Liver (tissue), 3 donors: ENCODE measurements around the gene PDE4D.

Source experiments
- CTCF ChIP-seq: fragments of 150-350 bp; IDR thresholded peaks from 2 replicates; pipeline ENCODE4 v1.5.1; 2017; ENCODE audit warnings: improper control_type of control experiment, low read depth, low read length; ENCODE audit not compliant: missing input control
- FOXA1 ChIP-seq: IDR thresholded peaks from 2 replicates; pipeline ENCODE4 v1.6.1; 2016; ENCODE audit warnings: antibody characterized with exemption
- SP1 ChIP-seq: IDR thresholded peaks from 2 replicates; pipeline ENCODE4 v1.6.1; 2018; ENCODE audit warnings: antibody characterized with exemption, mild to moderate bottlenecking
- TAF1 ChIP-seq: conservative IDR thresholded peaks from 2 replicates; pipeline ENCODE4 v1.6.1; 2016; ENCODE audit warnings: antibody characterized with exemption, mild to moderate bottlenecking
- TF ChIP-seq, protein P1 (sequence below): IDR thresholded peaks from 2 replicates; pipeline ENCODE4 v1.6.1; 2016; ENCODE audit warnings: antibody characterized with exemption
- donor health status: healthy.
- donor health status: healthy.

DNA sequence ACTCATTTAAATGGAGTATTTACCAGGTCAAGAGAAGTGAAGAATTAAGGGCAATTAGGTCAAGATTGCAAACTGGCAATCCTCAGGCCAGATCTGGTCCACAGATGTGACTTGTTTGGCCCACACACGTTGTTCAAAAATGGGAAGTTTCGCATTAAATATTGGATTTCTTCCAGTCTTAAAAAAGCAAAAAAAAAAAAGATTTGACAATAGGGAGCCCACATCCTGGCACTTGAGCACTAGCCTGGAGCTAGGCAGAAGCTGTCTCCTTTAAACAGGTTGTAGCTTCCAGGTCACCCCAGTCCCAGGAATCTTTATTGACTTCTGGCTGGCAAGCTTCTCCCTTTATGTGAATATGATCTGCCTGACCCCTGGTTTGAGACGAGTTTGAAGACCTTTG lies 790.2 kb downstream of the PDE4D start:
- TF ChIP-seq, protein P1, sequence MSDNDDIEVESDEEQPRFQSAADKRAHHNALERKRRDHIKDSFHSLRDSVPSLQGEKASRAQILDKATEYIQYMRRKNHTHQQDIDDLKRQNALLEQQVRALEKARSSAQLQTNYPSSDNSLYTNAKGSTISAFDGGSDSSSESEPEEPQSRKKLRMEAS, result no peak
- TF ChIP-seq CTCF (no peak), SP1 (no peak), TAF1 (no peak), FOXA1 (no peak)
